Activated naive CD4-positive, alpha-beta T cell (primary cell): ENCODE results near the gene CAND2.
A peak's percentile ranks its signal among the peaks of the same experiment; 100 is the strongest.

Experiments used
- DNase-seq, 4 experiments: peaks; one replicate each; lab custom pipeline; 2025; lab: John Stamatoyannopoulos, UW

Gene CAND2

GRCh38 chr3:12807601-12808359, 11.3 kb downstream of the CAND2 start:
- no peak for DNase-seq

- DNase-seq: no peak
Observed at GRCh38 chr3:12808587-12808986, 12.1 kb downstream of the CAND2 start.

GRCh38 chr3:12809001-12809400, 12.5 kb downstream of the CAND2 start:
- DNase-seq: no peak

- no peak for DNase-seq
Observed at GRCh38 chr3:12809435-12809834, 13.0 kb downstream of the CAND2 start.

GRCh38 chr3:12810013-12810780, 13.7 kb downstream of the CAND2 start:
- DNase-seq: peak; percentile 66 to 94 (median 83)

- no peak for DNase-seq
Observed at GRCh38 chr3:12810961-12811360, 14.5 kb downstream of the CAND2 start.

GRCh38 chr3:12812812-12813211, 16.3 kb downstream of the CAND2 start:
- DNase-seq: no peak

GRCh38 chr3:12813967-12814366, 17.5 kb downstream of the CAND2 start:
- DNase-seq: no peak

- DNase-seq: no peak
Observed at GRCh38 chr3:12815078-12815477, 18.6 kb downstream of the CAND2 start.

- no peak for DNase-seq
Observed at GRCh38 chr3:12815719-12816118, 19.2 kb downstream of the CAND2 start.

GRCh38 chr3:12816521-12817342, 20.3 kb downstream of the CAND2 start:
- no peak for DNase-seq

- DNase-seq: no peak
Observed at GRCh38 chr3:12817343-12817710, 20.8 kb downstream of the CAND2 start.

- no peak for DNase-seq
Observed at GRCh38 chr3:12818273-12818672, 21.8 kb downstream of the CAND2 start.

- DNase-seq: no peak
Observed at GRCh38 chr3:12818773-12819172, 22.3 kb downstream of the CAND2 start.

GRCh38 chr3:12822725-12823373, 26.4 kb downstream of the CAND2 start:
- DNase-seq: no peak

- DNase-seq: no peak
Observed at GRCh38 chr3:12824299-12824698, 27.8 kb downstream of the CAND2 start.

GRCh38 chr3:12825156-12825555, 28.7 kb downstream of the CAND2 start:
- no peak for DNase-seq

GRCh38 chr3:12828751-12829150, 32.3 kb downstream of the CAND2 start:
- no peak for DNase-seq

- DNase-seq: no peak
Observed at GRCh38 chr3:12829404-12829803, 32.9 kb downstream of the CAND2 start.

GRCh38 chr3:12829886-12830784, 33.7 kb downstream of the CAND2 start:
- DNase-seq: no peak

GRCh38 chr3:12830785-12831156, 34.3 kb downstream of the CAND2 start:
- no peak for DNase-seq
